Neural crest cell (in vitro differentiated cells): ENCODE data around the gene DNAH9. TPM values are rescaled to one million over a fixed set of nuclear protein-coding genes. Genes with fewer than 3 reads are reported as not detected.

Experiments used
- DNase-seq: peaks from one replicate; pipeline ENCODE4 v3.0.0; 2021; ENCODE audit warnings: low read depth, mixed read lengths, low spot score
- H3K27ac Mint-ChIP-seq: one replicate; pipeline ENCODE4 v1.8.0; 2021; ENCODE audit warnings: mild to moderate bottlenecking, mixed read lengths; ENCODE audit not compliant: unreplicated experiment
- H3K27me3 Mint-ChIP-seq: 2 replicates; pipeline ENCODE4 v1.8.0; 2021; ENCODE audit warnings: low read depth, mild to moderate bottlenecking, mixed read lengths
- H3K36me3 Mint-ChIP-seq: 2 replicates; pipeline ENCODE4 v1.8.0; 2021; ENCODE audit warnings: low read depth, mild to moderate bottlenecking, mixed read lengths
- H3K4me1 Mint-ChIP-seq: 2 replicates; pipeline ENCODE4 v1.8.0; 2021; ENCODE audit warnings: mixed read lengths
- H3K4me3 Mint-ChIP-seq: one replicate; pipeline ENCODE4 v1.8.0; 2021; ENCODE audit warnings: mild to moderate bottlenecking, mixed read lengths
- H3K9me3 Mint-ChIP-seq: 2 replicates; pipeline ENCODE4 v1.8.0; 2021; ENCODE audit warnings: mixed read lengths
- CTCF ChIP-seq: fragments of 200-600 bp; sonication (generic); conservative IDR thresholded peaks from 2 replicates; pipeline ENCODE4 v1.5.0; 2021; ENCODE audit warnings: antibody characterized with exemption, mild to moderate bottlenecking
- total RNA-seq: library from RNA; stranded (reverse); gene quantifications from 2 replicates; pipeline ENCODE4 v1.2.1, GENCODE V29; 2021

The DNAH9 gene
- total RNA-seq, 1 donor from 2014 or later, result 18.6 TPM

GRCh38 chr17:11772031-11772430, 173.8 kb downstream of the DNAH9 start:
- TF ChIP-seq CTCF, result no peak
- no peaks in the 10 kb centered on the region for H3K36me3 Mint-ChIP-seq
- no peak overlapping the region for H3K27ac Mint-ChIP-seq
- H3K9me3 Mint-ChIP-seq, result peaks cover 3% of the 10 kb centered on the region
- H3K4me3 Mint-ChIP-seq, result no peak overlapping the region
- no peaks in the 10 kb centered on the region for H3K27me3 Mint-ChIP-seq
- no peak for DNase-seq
- no peaks in the 10 kb centered on the region for H3K4me1 Mint-ChIP-seq

- no peak for TF ChIP-seq CTCF
- Mint-ChIP-seq H3K4me3 (no peak overlapping the region), H3K27me3 (no peaks in the 10 kb centered on the region), H3K27ac (no peak overlapping the region), H3K9me3 (peaks cover 9% of the 10 kb centered on the region), H3K36me3 (no peaks in the 10 kb centered on the region), H3K4me1 (no peaks in the 10 kb centered on the region)
- no peak for DNase-seq
These were observed 181.6 kb downstream of the DNAH9 start for GRCh38 chr17:11779892-11780291.

GRCh38 chr17:11780621-11781020, 182.4 kb downstream of the DNAH9 start:
- H3K9me3 Mint-ChIP-seq, result peaks cover 9% of the 10 kb centered on the region
- TF ChIP-seq CTCF, result no peak
- no peaks in the 10 kb centered on the region for H3K27me3 Mint-ChIP-seq
- H3K36me3 Mint-ChIP-seq, result no peaks in the 10 kb centered on the region
- H3K27ac Mint-ChIP-seq, result no peak overlapping the region
- no peak for DNase-seq
- H3K4me1 Mint-ChIP-seq, result no peaks in the 10 kb centered on the region
- no peak overlapping the region for H3K4me3 Mint-ChIP-seq

- H3K9me3 Mint-ChIP-seq, result peaks cover 17% of the 10 kb centered on the region
- TF ChIP-seq CTCF, result no peak
- H3K4me1 Mint-ChIP-seq, result no peaks in the 10 kb centered on the region
- peaks cover 7% of the 10 kb centered on the region for H3K36me3 Mint-ChIP-seq
- no peaks in the 10 kb centered on the region for H3K27me3 Mint-ChIP-seq
- no peak overlapping the region for H3K4me3 Mint-ChIP-seq
- no peak overlapping the region for H3K27ac Mint-ChIP-seq
- DNase-seq, result no peak
These were observed 188.6 kb downstream of the DNAH9 start for GRCh38 chr17:11786711-11787438.

- Mint-ChIP-seq H3K4me1 (peaks cover 6% of the 10 kb centered on the region), H3K27ac (no peak overlapping the region), H3K4me3 (no peak overlapping the region), H3K9me3 (no peaks in the 10 kb centered on the region), H3K36me3 (no peaks in the 10 kb centered on the region), H3K27me3 (no peaks in the 10 kb centered on the region)
- no peak for TF ChIP-seq CTCF
- no peak for DNase-seq
These were observed 197.6 kb downstream of the DNAH9 start for GRCh38 chr17:11795906-11796305.
